H9 (cell line): Measurements from ENCODE around the gene CDH4. TPM values are rescaled to one million over a fixed set of nuclear protein-coding genes. Genes with fewer than 3 reads are reported as not detected.

Experiments
- DNase-seq: peaks from one replicate; pipeline ENCODE4 v3.0.0-alpha.2; 2017
- H2AFZ ChIP-seq: one replicate; pipeline ENCODE4 v1.6.1; 2013; ENCODE audit warnings: mild to moderate bottlenecking, low read length, control low read depth, moderate library complexity
- H2AK5ac ChIP-seq: 2 replicates; pipeline ENCODE4 v1.6.1; 2013; ENCODE audit warnings: low read length, control low read depth, mixed read lengths; ENCODE audit not compliant: insufficient read length
- H2BK120ac ChIP-seq: one replicate; pipeline ENCODE4 v1.6.1; 2013; ENCODE audit warnings: low read depth, mild to moderate bottlenecking, low read length, control low read depth, inconsistent platforms; ENCODE audit not compliant: poor library complexity, severe bottlenecking
- H2BK12ac ChIP-seq: 2 replicates; pipeline ENCODE4 v1.6.1; 2013; ENCODE audit warnings: low read length, control low read depth, mixed read lengths, low read depth; ENCODE audit not compliant: insufficient read length
- H2BK15ac ChIP-seq: 2 replicates; pipeline ENCODE4 v1.6.1; 2013; ENCODE audit warnings: low read depth, low read length, control low read depth
- H2BK20ac ChIP-seq: one replicate; pipeline ENCODE4 v1.6.1; 2013; ENCODE audit warnings: low read depth, mild to moderate bottlenecking, low read length, control low read depth, inconsistent platforms; ENCODE audit not compliant: poor library complexity, severe bottlenecking
- H2BK5ac ChIP-seq: 2 replicates; pipeline ENCODE4 v1.6.1; 2013; ENCODE audit warnings: low read length, control low read depth, mixed read lengths; ENCODE audit not compliant: insufficient read length
- H3K14ac ChIP-seq: 2 replicates; pipeline ENCODE4 v1.6.1; 2013; ENCODE audit warnings: low read length, control low read depth; ENCODE audit not compliant: insufficient read depth
- H3K18ac ChIP-seq: 2 replicates; pipeline ENCODE4 v1.6.1; 2013; ENCODE audit warnings: low read depth, mild to moderate bottlenecking, mixed read lengths, low read length, control low read depth; ENCODE audit not compliant: insufficient read length
- H3K23ac ChIP-seq: 2 replicates; pipeline ENCODE4 v1.6.1; 2013; ENCODE audit warnings: low read length, control low read depth, mixed read lengths, low read depth; ENCODE audit not compliant: insufficient read length
- H3K23me2 ChIP-seq: 2 replicates; pipeline ENCODE4 v1.6.1; 2013; ENCODE audit warnings: low read depth, mild to moderate bottlenecking, mixed read lengths, low read length, control low read depth; ENCODE audit not compliant: insufficient read length, poor library complexity, severe bottlenecking
- H3K27ac ChIP-seq: 2 replicates; pipeline ENCODE4 v1.5.1; 2013; ENCODE audit warnings: low read length, control low read depth, mixed read lengths, low read depth; ENCODE audit not compliant: insufficient read length
- H3K27me3 ChIP-seq: 2 replicates; pipeline ENCODE4 v1.6.1; 2013; ENCODE audit warnings: low read length, control low read depth, inconsistent platforms; ENCODE audit not compliant: insufficient read depth
- H3K4ac ChIP-seq: 2 replicates; pipeline ENCODE4 v1.6.1; 2013; ENCODE audit warnings: low read depth, mild to moderate bottlenecking, control low read depth, inconsistent platforms, low read length, moderate library complexity
- H3K4me1 ChIP-seq: 2 replicates; pipeline ENCODE4 v1.6.1; 2013; ENCODE audit warnings: low read length, control low read depth, inconsistent platforms; ENCODE audit not compliant: insufficient read depth
- H3K4me2 ChIP-seq: 2 replicates; pipeline ENCODE4 v1.6.1; 2013; ENCODE audit warnings: low read length, control low read depth, mixed read lengths; ENCODE audit not compliant: insufficient read length, insufficient read depth
- H3K56ac ChIP-seq: 2 replicates; pipeline ENCODE4 v1.6.1; 2013; ENCODE audit warnings: low read depth, mild to moderate bottlenecking, mixed read lengths, low read length, control low read depth; ENCODE audit not compliant: insufficient read length
- H3K79me1 ChIP-seq: 2 replicates; pipeline ENCODE4 v1.6.1; 2013; ENCODE audit warnings: low read depth, mild to moderate bottlenecking, moderate library complexity, low read length, control low read depth, inconsistent platforms; ENCODE audit not compliant: insufficient read depth, poor library complexity, severe bottlenecking
- H3K79me2 ChIP-seq: 2 replicates; pipeline ENCODE4 v1.6.1; 2013; ENCODE audit warnings: low read length, control low read depth, inconsistent platforms; ENCODE audit not compliant: insufficient read depth
- H3K9ac ChIP-seq: 2 replicates; pipeline ENCODE4 v1.6.1; 2013; ENCODE audit warnings: low read length, control low read depth, mixed read lengths; ENCODE audit not compliant: insufficient read length; ENCODE audit errors: extremely low read depth
- H3K9me3 ChIP-seq: one replicate; pipeline ENCODE4 v1.6.1; 2013; ENCODE audit warnings: low read depth, low read length, inconsistent platforms; ENCODE audit not compliant: control insufficient read depth
- H3T11ph ChIP-seq: one replicate; pipeline ENCODE4 v1.6.1; 2013; ENCODE audit warnings: mild to moderate bottlenecking, low read length, control low read depth, inconsistent platforms
- H4K20me1 ChIP-seq: one replicate; pipeline ENCODE4 v1.6.1; 2013; ENCODE audit not compliant: control insufficient read depth, insufficient read length, insufficient read depth
- H4K5ac ChIP-seq: 2 replicates; pipeline ENCODE4 v1.6.1; 2013; ENCODE audit warnings: low read depth, mild to moderate bottlenecking, mixed read lengths, low read length, control low read depth; ENCODE audit not compliant: insufficient read length
- H4K8ac ChIP-seq: replicated peaks from 2 replicates; pipeline ENCODE4 v1.6.1; 2013; ENCODE audit warnings: low read length, control low read depth, mixed read lengths, low read depth; ENCODE audit not compliant: insufficient read length
- H4K91ac ChIP-seq: 2 replicates; pipeline ENCODE4 v1.6.1; 2013; ENCODE audit warnings: low read depth, mild to moderate bottlenecking, moderate library complexity, mixed read lengths, low read length, control low read depth; ENCODE audit not compliant: insufficient read length
- H3K27ac Mint-ChIP-seq, 3 experiments: 2 replicates in 2 of 3; 3 replicates in 1 of 3; pipeline ENCODE4 v1.8.0; 2020 to 2021; ENCODE audit warnings: mixed read lengths in 3 of 3, mild to moderate bottlenecking in 1 of 3, moderate library complexity in 1 of 3
- H3K27me3 Mint-ChIP-seq: 2 replicates; pipeline ENCODE4 v1.8.0; 2021; ENCODE audit warnings: low read depth, mild to moderate bottlenecking, moderate library complexity, mixed read lengths
- H3K36me3 Mint-ChIP-seq, 3 experiments: 2 replicates in 2 of 3; 3 replicates in 1 of 3; pipeline ENCODE4 v1.8.0; 2020 to 2021; ENCODE audit warnings: low read depth in 3 of 3, mixed read lengths in 3 of 3; ENCODE audit not compliant: insufficient read depth in 1 of 3
- H3K4me1 Mint-ChIP-seq, 2 experiments: 2 replicates each; pipeline ENCODE4 v1.8.0; 2020; ENCODE audit warnings: mixed read lengths in 2 of 2
- H3K4me3 Mint-ChIP-seq, 2 experiments: 2 replicates in 1 of 2; 3 replicates in 1 of 2; pipeline ENCODE4 v1.8.0; 2020 to 2021; ENCODE audit warnings: mild to moderate bottlenecking in 2 of 2, mixed read lengths in 2 of 2, moderate library complexity in 1 of 2
- H3K9me3 Mint-ChIP-seq, 2 experiments: 2 replicates in 1 of 2; 3 replicates in 1 of 2; pipeline ENCODE4 v1.8.0; 2020; ENCODE audit warnings: mild to moderate bottlenecking in 2 of 2, mixed read lengths in 2 of 2, moderate library complexity in 1 of 2
- WGBS: extraction: QIAGEN DNeasy Blood & Tissue Kit; methylation state at CpG from one replicate; pipeline ENCODE4 v1.1.7; 2013; ENCODE audit warnings: missing lambda C conversion rate, low lambda C conversion rate, mixed read lengths; ENCODE audit not compliant: insufficient read length; ENCODE audit errors: extremely low coverage; 5-methylcytosine and 5-hydroxymethylcytosine counted together
- total RNA-seq: library from RNA; stranded (reverse); gene quantifications from 2 replicates; pipeline ENCODE4 v1.2.1, GENCODE V29; 2021
- TF ChIP-seq, protein P1 (sequence below): fragments of 200-600 bp; sonication (generic); conservative IDR thresholded peaks from 3 replicates; pipeline ENCODE4 v1.8.0; 2021; ENCODE audit warnings: antibody characterized with exemption, mild to moderate bottlenecking

CDH4 gene
- total RNA-seq, 1 experiment from 2014 or later, result 3.0 TPM

GRCh38 chr20:61503106-61503505 is 251.0 kb downstream of the CDH4 start:
- Histone ChIP-seq H3K79me2 (no peaks in the 10 kb centered on the region), H3K27me3 (no peaks in the 10 kb centered on the region; the same call in 1 of the 2 replicates)
- peaks cover 41 to 51% of the 10 kb centered on the region in 2 experiments for H3K4me1 Mint-ChIP-seq

More at GRCh38 chr20:61503106-61503505, 251.0 kb downstream of the CDH4 start:
- Histone ChIP-seq H3K9ac (no peak overlapping the region), H3K23me2 (no peaks in the 10 kb centered on the region), H4K20me1 (no peaks in the 10 kb centered on the region), H3K27ac (no peak overlapping the region), H4K8ac (no peak overlapping the region), H2AFZ (no peak overlapping the region), H2BK5ac (no peak overlapping the region), H2BK15ac (no peak overlapping the region), H3K18ac (no peak overlapping the region), H2AK5ac (no peak overlapping the region), H2BK120ac (no peak overlapping the region), H3K4me2 (no peak overlapping the region), H3K4ac (no peak overlapping the region), H3K9me3 (no peaks in the 10 kb centered on the region), H3K79me1 (no peaks in the 10 kb centered on the region), H2BK12ac (no peak overlapping the region), H2BK20ac (no peak overlapping the region), H3K56ac (no peak overlapping the region), H3K4me1 (peaks cover 11% of the 10 kb centered on the region; the same call in 1 of the 2 replicates), H4K5ac (no peak overlapping the region), H3K14ac (no peak overlapping the region), H4K91ac (no peak overlapping the region), H3T11ph (no peak overlapping the region), H3K23ac (no peak overlapping the region)
- no peak overlapping the region for H3K27ac Mint-ChIP-seq
- peaks cover 2 to 11% (median 8%) of the 10 kb centered on the region in 3 experiments; a peak in 5 of 7 replicates for H3K36me3 Mint-ChIP-seq
- peaks cover 2 to 4% of the 10 kb centered on the region in 2 experiments; a peak in 3 of 5 replicates for H3K9me3 Mint-ChIP-seq
- WGBS, result no CpG with 5 or more reads among the region's 7 CpGs
- TF ChIP-seq, protein P1, sequence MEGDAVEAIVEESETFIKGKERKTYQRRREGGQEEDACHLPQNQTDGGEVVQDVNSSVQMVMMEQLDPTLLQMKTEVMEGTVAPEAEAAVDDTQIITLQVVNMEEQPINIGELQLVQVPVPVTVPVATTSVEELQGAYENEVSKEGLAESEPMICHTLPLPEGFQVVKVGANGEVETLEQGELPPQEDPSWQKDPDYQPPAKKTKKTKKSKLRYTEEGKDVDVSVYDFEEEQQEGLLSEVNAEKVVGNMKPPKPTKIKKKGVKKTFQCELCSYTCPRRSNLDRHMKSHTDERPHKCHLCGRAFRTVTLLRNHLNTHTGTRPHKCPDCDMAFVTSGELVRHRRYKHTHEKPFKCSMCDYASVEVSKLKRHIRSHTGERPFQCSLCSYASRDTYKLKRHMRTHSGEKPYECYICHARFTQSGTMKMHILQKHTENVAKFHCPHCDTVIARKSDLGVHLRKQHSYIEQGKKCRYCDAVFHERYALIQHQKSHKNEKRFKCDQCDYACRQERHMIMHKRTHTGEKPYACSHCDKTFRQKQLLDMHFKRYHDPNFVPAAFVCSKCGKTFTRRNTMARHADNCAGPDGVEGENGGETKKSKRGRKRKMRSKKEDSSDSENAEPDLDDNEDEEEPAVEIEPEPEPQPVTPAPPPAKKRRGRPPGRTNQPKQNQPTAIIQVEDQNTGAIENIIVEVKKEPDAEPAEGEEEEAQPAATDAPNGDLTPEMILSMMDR, result no peak
- no peak for DNase-seq
- no peak overlapping the region for H3K4me3 Mint-ChIP-seq
- H3K27me3 Mint-ChIP-seq, result peaks cover 31% of the 10 kb centered on the region
